Subcutaneous abdominal adipose tissue (tissue), 5 donors: Measurements from ENCODE around the gene SLC24A4.
A peak's percentile ranks its signal among the peaks of the same experiment; 100 is the strongest.

ENCODE experiments used
- H3K27ac ChIP-seq: one replicate; pipeline ENCODE4 v1.7.0; 2013; ENCODE audit warnings: low read depth, mild to moderate bottlenecking, inconsistent platforms, low read length, moderate library complexity
- H3K27me3 ChIP-seq, 5 donors: one replicate each; pipeline ENCODE4 v1.7.0; 2013; ENCODE audit warnings: low read length in 5 of 5, inconsistent platforms in 1 of 5; ENCODE audit not compliant: control insufficient read depth in 5 of 5, insufficient read depth in 4 of 5
- H3K36me3 ChIP-seq, 5 donors: one replicate each; pipeline ENCODE4 v1.7.0; 2013; ENCODE audit warnings: low read length in 5 of 5; ENCODE audit not compliant: control insufficient read depth in 5 of 5, insufficient read depth in 5 of 5
- H3K4me1 ChIP-seq, 5 donors: one replicate each; pipeline ENCODE4 v1.7.0; 2013; ENCODE audit warnings: low read length in 5 of 5, mild to moderate bottlenecking in 3 of 5, moderate library complexity in 1 of 5; ENCODE audit not compliant: control insufficient read depth in 5 of 5, insufficient read depth in 5 of 5
- H3K4me3 ChIP-seq, 5 donors: one replicate each; pipeline ENCODE4 v1.7.0; 2013; ENCODE audit warnings: low read length in 5 of 5, low read depth in 1 of 5
- H3K9ac ChIP-seq, 5 donors: one replicate each; pipeline ENCODE4 v1.7.0; 2013; ENCODE audit warnings: low read length in 5 of 5, mild to moderate bottlenecking in 4 of 5, moderate library complexity in 3 of 5
- H3K9me3 ChIP-seq, 5 donors: one replicate each; pipeline ENCODE4 v1.7.0; 2013; ENCODE audit warnings: low read length in 5 of 5; ENCODE audit not compliant: control insufficient read depth in 5 of 5
- donor health status: healthy.
- donor health status: healthy.
- donor health status: healthy.
- donor health status: healthy.
- donor health status: healthy.

The SLC24A4 gene

GRCh38 chr14:92475037-92475436 is 152.1 kb downstream of the SLC24A4 start:
- no peaks in the 10 kb centered on the region for H3K27me3 ChIP-seq
- H3K9ac ChIP-seq: no peak overlapping the region
- no peaks in the 10 kb centered on the region for H3K36me3 ChIP-seq
- no peak overlapping the region for H3K4me3 ChIP-seq
- H3K27ac ChIP-seq: no peak overlapping the region
- no peaks in the 10 kb centered on the region for H3K9me3 ChIP-seq
- H3K4me1 ChIP-seq: peaks cover 0 to 31% (median 23%) of the 10 kb centered on the region in 5 donors

GRCh38 chr14:92475451-92476187 is 152.7 kb downstream of the SLC24A4 start:
- no peaks in the 10 kb centered on the region for H3K36me3 ChIP-seq
- no peak overlapping the region for H3K4me3 ChIP-seq

GRCh38 chr14:92480856-92481255 is 157.9 kb downstream of the SLC24A4 start:
- Histone ChIP-seq H3K4me1 (peaks cover 0 to 25% (median 13%) of the 10 kb centered on the region in 5 donors), H3K27me3 (no peaks in the 10 kb centered on the region), H3K36me3 (no peaks in the 10 kb centered on the region), H3K9ac (no peak overlapping the region), H3K27ac (no peak overlapping the region), H3K4me3 (no peak overlapping the region), H3K9me3 (no peaks in the 10 kb centered on the region)

More at GRCh38 chr14:92475451-92476187, 152.7 kb downstream of the SLC24A4 start:
- no peaks in the 10 kb centered on the region for H3K27me3 ChIP-seq
- H3K27ac ChIP-seq: no peak overlapping the region
- no peaks in the 10 kb centered on the region for H3K9me3 ChIP-seq
- H3K4me1 ChIP-seq: peaks cover 0 to 31% (median 23%) of the 10 kb centered on the region in 5 donors
- H3K9ac ChIP-seq: no peak overlapping the region

- Histone ChIP-seq H3K4me1 (peaks cover 0 to 21% (median 9%) of the 10 kb centered on the region in 5 donors), H3K9me3 (no peaks in the 10 kb centered on the region), H3K4me3 (no peak overlapping the region), H3K36me3 (no peaks in the 10 kb centered on the region), H3K9ac (no peak overlapping the region), H3K27me3 (no peaks in the 10 kb centered on the region), H3K27ac (no peak overlapping the region)
Observed at GRCh38 chr14:92481386-92481785, 158.4 kb downstream of the SLC24A4 start.

GRCh38 chr14:92481811-92482555 is 159.0 kb downstream of the SLC24A4 start:
- Histone ChIP-seq H3K9me3 (no peaks in the 10 kb centered on the region), H3K4me1 (peaks cover 0 to 22% (median 9%) of the 10 kb centered on the region in 5 donors), H3K9ac (no peak overlapping the region), H3K36me3 (no peaks in the 10 kb centered on the region), H3K27me3 (no peaks in the 10 kb centered on the region), H3K4me3 (no peak overlapping the region), H3K27ac (no peak overlapping the region)

- Histone ChIP-seq H3K4me1 (peaks cover 0 to 30% (median 16%) of the 10 kb centered on the region in 5 donors), H3K27ac (no peak overlapping the region), H3K36me3 (no peaks in the 10 kb centered on the region), H3K27me3 (no peaks in the 10 kb centered on the region), H3K9me3 (no peaks in the 10 kb centered on the region), H3K9ac (no peak overlapping the region), H3K4me3 (no peak overlapping the region)
Observed at GRCh38 chr14:92482621-92483319, 159.8 kb downstream of the SLC24A4 start.

GRCh38 chr14:92484132-92484823 is 161.3 kb downstream of the SLC24A4 start:
- Histone ChIP-seq H3K9ac (no peak overlapping the region), H3K4me3 (no peak overlapping the region), H3K27ac (no peak overlapping the region), H3K9me3 (no peaks in the 10 kb centered on the region), H3K27me3 (no peaks in the 10 kb centered on the region), H3K36me3 (no peaks in the 10 kb centered on the region), H3K4me1 (peaks cover 0 to 37% (median 22%) of the 10 kb centered on the region in 5 donors)

- no peak overlapping the region for H3K27ac ChIP-seq
Observed at GRCh38 chr14:92486881-92487280, 163.9 kb downstream of the SLC24A4 start.

GRCh38 chr14:92487513-92488133 is 164.7 kb downstream of the SLC24A4 start:
- Histone ChIP-seq H3K27ac (no peak overlapping the region), H3K36me3 (no peaks in the 10 kb centered on the region), H3K4me1 (peaks cover 6 to 49% (median 35%) of the 10 kb centered on the region in 5 donors), H3K4me3 (peak overlapping the region in 1 of 5 donors; percentile 15), H3K9ac (no peak overlapping the region), H3K9me3 (no peaks in the 10 kb centered on the region), H3K27me3 (peaks cover 0 to 2% (median 0%) of the 10 kb centered on the region in 5 donors)

More at GRCh38 chr14:92486881-92487280, 163.9 kb downstream of the SLC24A4 start:
- no peaks in the 10 kb centered on the region for H3K9me3 ChIP-seq
- peaks cover 5 to 49% (median 32%) of the 10 kb centered on the region in 5 donors for H3K4me1 ChIP-seq
- no peaks in the 10 kb centered on the region for H3K36me3 ChIP-seq
- no peaks in the 10 kb centered on the region for H3K27me3 ChIP-seq
- H3K9ac ChIP-seq: no peak overlapping the region
- no peak overlapping the region for H3K4me3 ChIP-seq
